GM21515 (cell line): ENCODE measurements around the gene GPR89B.
"Not testable (repeated sequence)": the region's sequence is repeated elsewhere in the genome, so short reads cannot be mapped to it uniquely, and the experiment has no call there.

Source experiments
- ATAC-seq: cut with Tn5 transposase; IDR thresholded peaks from one replicate; pipeline ENCODE4 v1.9.1; 2021; ENCODE audit not compliant: unreplicated experiment

GPR89B gene

GRCh38 chr1:147928236-147929132, at the start of gene GPR89B:
GPR89B (plus strand) TSS chr1:147928420; CDS start chr1:147928537, 117 bp downstream.
- ATAC-seq: peak; percentile 95

- ATAC-seq: no peak
Measured at GRCh38 chr1:147879911-147880310, 48.3 kb upstream of the GPR89B start.

- ATAC-seq: no peak
Measured at GRCh38 chr1:147882535-147882934, 45.7 kb upstream of the GPR89B start.

- no peak for ATAC-seq
Measured at GRCh38 chr1:147890177-147890790, 37.9 kb upstream of the GPR89B start.

GRCh38 chr1:147891088-147891487, 37.1 kb upstream of the GPR89B start:
- no peak for ATAC-seq

- ATAC-seq: no peak
Measured at GRCh38 chr1:147892216-147892615, 36.0 kb upstream of the GPR89B start.

- no peak for ATAC-seq
Measured at GRCh38 chr1:147892731-147893214, 35.4 kb upstream of the GPR89B start.

GRCh38 chr1:147895123-147895522, 33.1 kb upstream of the GPR89B start:
- no peak for ATAC-seq

GRCh38 chr1:147897029-147897752, 31.0 kb upstream of the GPR89B start:
- ATAC-seq: no peak

- no peak for ATAC-seq
Measured at GRCh38 chr1:147897789-147898188, 30.4 kb upstream of the GPR89B start.

- ATAC-seq: no peak
Measured at GRCh38 chr1:147902253-147902845, 25.9 kb upstream of the GPR89B start, which contains the start of gene GJA8. GJA8 (plus strand) TSS chr1:147902795; CDS start chr1:147907956, 5,161 bp downstream.

GRCh38 chr1:147904726-147905125, 23.5 kb upstream of the GPR89B start:
- no peak for ATAC-seq

GRCh38 chr1:147907786-147908509, 20.3 kb upstream of the GPR89B start:
- no peak for ATAC-seq

GRCh38 chr1:147912553-147912952, 15.7 kb upstream of the GPR89B start:
- ATAC-seq: no peak

GRCh38 chr1:147913362-147913942, 14.8 kb upstream of the GPR89B start:
- no peak for ATAC-seq

- no peak for ATAC-seq
Measured at GRCh38 chr1:147919896-147920295, 8.3 kb upstream of the GPR89B start.

GRCh38 chr1:147924813-147925212, 3.4 kb upstream of the GPR89B start:
- ATAC-seq: no peak

GRCh38 chr1:147927215-147927614, 1.0 kb upstream of the GPR89B start:
- ATAC-seq: not testable (repeated sequence)

GRCh38 chr1:147927689-147928088, 531 bp upstream of the GPR89B start:
- not testable (repeated sequence) for ATAC-seq

GRCh38 chr1:147931137-147931536, 2.9 kb downstream of the GPR89B start:
- ATAC-seq: not testable (repeated sequence)
